AG08396 (cell line): ENCODE measurements around the gene ADAMTS10.
"Not testable (repeated sequence)": the region's sequence is repeated elsewhere in the genome, so short reads cannot be mapped to it uniquely, and the experiment has no call there.

Experiments
- DNase-seq: peaks from one replicate; pipeline ENCODE4 v3.0.0; 2012; ENCODE audit warnings: low spot score, mixed read lengths

Gene ADAMTS10

DNA sequence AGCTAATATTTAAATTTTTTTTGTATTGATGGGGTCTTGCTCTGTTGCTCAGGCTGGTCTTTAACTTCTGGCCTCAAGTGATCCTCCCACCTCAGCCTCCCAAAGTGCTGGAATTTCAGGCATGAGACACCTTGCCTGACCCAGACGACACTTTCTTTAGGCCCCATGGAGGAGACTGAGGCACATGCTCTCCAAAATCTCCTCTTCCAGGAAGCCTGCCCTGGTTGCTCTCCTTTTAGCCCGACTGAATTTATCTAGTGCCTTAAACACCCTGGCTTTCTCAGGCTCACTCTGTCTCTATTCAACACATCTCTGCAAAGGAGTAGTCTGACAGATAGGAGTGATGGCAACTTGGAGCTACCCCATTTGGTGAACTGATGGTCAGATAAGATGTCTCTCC, 52.2 kb downstream of the ADAMTS10 start:
- DNase-seq = no peak

- DNase-seq = no peak
Measured at GRCh38 chr19:8557642-8558238, 52.8 kb downstream of the ADAMTS10 start.

- not testable (repeated sequence) for DNase-seq
Measured at GRCh38 chr19:8553729-8554128, 56.8 kb downstream of the ADAMTS10 start.

DNA sequence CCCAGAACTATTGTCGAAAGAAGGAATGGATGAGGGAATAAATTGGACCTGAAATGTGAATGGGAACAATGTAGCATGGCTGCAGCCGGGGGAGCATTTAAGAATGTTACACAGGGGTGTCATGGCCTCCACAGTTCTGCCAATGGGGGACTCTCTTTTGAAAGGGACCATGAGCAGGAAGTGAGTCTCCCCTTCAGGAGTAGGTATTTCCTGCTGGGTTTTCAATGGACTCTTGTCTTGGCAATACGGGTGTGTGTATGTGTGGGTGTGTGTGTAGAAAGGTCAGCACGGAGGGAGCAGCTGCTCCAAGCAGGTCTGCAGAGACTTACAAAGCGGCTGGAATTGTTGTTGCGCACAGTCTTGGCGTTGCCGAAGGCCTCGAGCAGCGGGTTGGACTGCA, 57.7 kb downstream of the ADAMTS10 start:
- peak; percentile 41 for DNase-seq

DNA sequence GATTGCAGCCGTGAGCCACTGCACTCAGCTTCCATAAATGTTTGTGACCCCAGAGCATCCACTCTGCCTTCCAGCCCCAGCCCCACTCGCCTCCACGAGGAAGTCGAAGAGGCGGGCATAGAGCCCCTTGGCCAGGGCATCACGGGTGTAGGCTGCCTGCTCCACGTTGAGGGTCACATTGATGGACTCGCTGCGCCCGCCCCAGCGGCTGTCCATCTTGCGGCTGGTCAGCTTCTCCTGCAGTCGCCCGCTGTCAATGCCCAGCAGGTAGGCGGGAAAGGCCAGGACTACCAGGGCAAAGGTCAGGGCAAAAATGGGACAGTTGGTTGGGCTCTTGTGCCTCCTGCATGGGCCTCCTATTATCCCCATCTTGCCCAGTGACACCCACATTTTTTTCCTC, 60.4 kb downstream of the ADAMTS10 start:
- no peak for DNase-seq

DNA sequence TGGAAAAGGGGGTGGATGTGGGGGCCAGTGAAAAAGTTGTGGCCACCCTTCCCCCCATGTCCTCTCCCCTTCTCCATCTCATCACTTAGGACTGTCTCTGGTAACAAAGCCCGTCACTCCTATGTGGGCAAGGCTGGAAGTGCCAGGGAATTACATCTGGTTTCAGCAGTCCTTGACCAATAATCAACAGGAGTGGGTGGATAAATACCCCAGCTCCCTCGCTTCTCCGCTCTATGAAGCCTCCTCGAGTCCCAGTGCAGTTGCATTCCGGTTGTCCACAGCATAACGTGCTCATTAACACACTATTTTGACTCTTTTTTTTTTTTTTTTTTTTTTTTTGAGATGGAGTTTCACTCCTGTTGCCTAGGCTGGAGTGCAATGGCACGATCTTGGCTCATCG, 64.8 kb downstream of the ADAMTS10 start:
- no peak for DNase-seq

DNA sequence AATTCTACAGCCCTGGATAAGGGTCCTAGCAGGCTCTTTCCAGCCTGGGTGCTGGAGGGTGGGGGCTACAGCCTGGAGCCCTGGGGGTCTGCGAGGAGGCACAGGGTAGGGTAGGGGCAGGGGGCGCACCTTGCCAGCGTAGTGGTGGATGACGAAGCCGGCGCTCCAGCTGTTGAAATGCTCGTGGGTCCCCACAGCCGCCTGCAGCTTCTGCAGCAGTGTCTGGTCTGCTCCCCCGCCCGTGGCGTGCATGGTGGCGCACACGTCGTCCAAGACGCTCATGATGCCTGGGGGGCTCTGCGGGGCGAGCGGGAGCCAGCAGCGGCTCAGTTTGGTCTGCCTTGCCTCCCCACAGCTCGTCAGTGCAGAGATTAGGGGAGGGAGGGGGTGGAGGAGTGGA, 66.3 kb downstream of the ADAMTS10 start:
- no peak for DNase-seq

GRCh38 chr19:8539621-8540149, 70.8 kb downstream of the ADAMTS10 start:
- DNase-seq = no peak

GRCh38 chr19:8537099-8537498, 73.4 kb downstream of the ADAMTS10 start:
- no peak for DNase-seq

DNA sequence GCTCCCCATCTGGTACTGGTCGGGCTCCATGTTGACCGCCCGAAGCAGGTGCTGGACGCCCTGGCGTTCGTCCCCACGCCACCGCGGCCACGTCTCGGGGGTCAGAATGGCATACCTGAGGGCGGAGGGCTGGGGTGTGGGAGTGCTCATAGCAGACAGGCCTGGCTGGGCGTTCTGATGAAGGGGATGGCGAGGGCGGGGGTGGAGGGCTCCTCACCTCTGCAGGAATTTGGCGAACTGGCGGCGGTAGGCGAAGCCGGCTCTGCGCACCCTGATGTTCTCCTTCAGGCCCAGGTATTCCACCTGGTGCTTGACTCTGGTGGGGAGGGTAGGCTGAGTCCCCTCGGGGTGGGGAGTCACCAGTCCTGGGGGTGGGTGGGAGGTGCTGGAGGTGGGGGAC, 74.2 kb downstream of the ADAMTS10 start:
- no peak for DNase-seq

DNA sequence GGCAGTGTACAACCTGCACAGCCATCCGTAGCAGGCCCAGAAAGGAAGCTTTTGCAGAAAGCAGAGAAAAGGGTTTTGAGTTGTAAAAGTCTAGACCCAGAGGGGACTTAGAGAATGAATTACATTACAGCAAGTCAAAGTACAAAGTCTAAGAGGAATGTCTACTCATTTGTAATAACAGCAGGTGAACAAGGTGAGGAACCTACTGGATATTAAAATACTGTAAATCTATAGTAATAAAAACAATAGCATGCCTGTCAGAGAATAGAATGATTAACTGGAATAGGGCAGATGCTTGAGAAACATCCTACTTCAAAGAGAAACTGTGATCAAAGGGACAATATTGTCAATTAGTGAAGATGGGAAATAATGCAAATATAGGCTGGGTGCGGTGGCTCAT, 78.3 kb downstream of the ADAMTS10 start:
- DNase-seq = no peak

DNA sequence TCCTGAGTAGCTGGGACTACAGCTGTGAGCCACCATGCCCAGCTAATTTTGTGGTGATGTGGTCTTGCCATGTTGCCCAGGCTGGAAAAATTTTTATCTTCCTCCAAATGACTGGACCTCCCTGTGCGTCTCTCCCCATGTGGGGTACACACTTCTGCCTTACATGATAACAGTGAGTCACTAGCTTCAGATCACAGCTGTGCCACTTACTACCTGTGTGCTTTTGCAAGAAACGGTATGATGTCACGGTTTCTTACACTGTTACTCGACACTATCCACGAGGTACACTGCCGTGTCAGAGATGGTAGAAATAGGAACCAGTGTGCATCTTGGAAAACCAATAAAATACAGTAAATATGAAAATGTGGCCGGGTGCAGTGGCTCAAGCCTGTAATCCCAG, 79.0 kb downstream of the ADAMTS10 start:
- no peak for DNase-seq
